GM18867 (cell line): Measurements from ENCODE around the gene CACUL1.
"Not testable (repeated sequence)": the region's sequence is repeated elsewhere in the genome, so short reads cannot be mapped to it uniquely, and the experiment has no call there.

Source experiments
- ATAC-seq: cut with Tn5 transposase; IDR thresholded peaks from one replicate; pipeline ENCODE4 v1.9.1; 2021; ENCODE audit warnings: mild to moderate bottlenecking, moderate library complexity; ENCODE audit not compliant: unreplicated experiment

Gene CACUL1

DNA sequence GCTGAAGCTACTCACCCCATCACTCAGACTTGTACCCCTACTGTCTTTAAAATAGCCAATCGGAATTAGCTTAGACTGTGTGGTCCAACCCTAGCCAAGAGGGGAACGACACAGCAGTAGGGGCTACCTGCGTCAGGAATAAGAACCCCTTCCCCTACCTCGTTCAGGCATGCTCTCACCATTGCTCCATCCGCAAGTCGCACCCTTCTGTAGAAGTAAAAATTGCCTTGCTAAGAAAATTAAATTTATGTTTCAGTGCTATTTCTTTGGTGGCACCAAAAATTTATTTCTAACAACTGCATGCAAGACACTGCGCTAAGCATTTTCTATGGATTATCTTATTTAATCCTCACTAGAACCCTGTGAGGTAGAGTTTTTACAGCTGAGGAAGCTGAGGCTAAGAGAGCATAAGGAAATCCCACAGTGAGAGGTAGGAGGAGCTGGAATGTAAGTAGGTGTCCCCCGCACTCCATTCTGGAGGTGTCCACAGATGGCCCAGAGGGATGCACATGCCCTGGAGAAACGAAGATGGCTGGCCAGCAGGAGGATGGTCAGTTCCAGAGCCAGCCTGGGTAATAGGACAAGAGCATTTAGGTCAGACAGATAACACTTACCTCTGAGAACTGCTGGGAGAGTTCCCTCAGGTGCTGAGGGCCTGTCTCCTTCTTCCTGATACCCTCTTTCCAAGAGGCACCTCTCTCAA is 15.3 kb upstream of the CACUL1 start:
- ATAC-seq, result no peak

GRCh38 chr10:118768041-118768919 is 13.5 kb upstream of the CACUL1 start:
- ATAC-seq, result no peak

GRCh38 chr10:118767297-118768040 is 12.7 kb upstream of the CACUL1 start:
- ATAC-seq, result no peak

GRCh38 chr10:118764195-118764594 is 9.4 kb upstream of the CACUL1 start:
- ATAC-seq, result no peak

- no peak for ATAC-seq
Measured at GRCh38 chr10:118763202-118763988, 8.6 kb upstream of the CACUL1 start.

GRCh38 chr10:118760265-118760664 is 5.5 kb upstream of the CACUL1 start:
- ATAC-seq, result no peak

GRCh38 chr10:118758449-118758848 is 3.7 kb upstream of the CACUL1 start:
- ATAC-seq, result no peak

- no peak for ATAC-seq
Measured at GRCh38 chr10:118754229-118754555, 578 bp downstream of the CACUL1 start.

DNA sequence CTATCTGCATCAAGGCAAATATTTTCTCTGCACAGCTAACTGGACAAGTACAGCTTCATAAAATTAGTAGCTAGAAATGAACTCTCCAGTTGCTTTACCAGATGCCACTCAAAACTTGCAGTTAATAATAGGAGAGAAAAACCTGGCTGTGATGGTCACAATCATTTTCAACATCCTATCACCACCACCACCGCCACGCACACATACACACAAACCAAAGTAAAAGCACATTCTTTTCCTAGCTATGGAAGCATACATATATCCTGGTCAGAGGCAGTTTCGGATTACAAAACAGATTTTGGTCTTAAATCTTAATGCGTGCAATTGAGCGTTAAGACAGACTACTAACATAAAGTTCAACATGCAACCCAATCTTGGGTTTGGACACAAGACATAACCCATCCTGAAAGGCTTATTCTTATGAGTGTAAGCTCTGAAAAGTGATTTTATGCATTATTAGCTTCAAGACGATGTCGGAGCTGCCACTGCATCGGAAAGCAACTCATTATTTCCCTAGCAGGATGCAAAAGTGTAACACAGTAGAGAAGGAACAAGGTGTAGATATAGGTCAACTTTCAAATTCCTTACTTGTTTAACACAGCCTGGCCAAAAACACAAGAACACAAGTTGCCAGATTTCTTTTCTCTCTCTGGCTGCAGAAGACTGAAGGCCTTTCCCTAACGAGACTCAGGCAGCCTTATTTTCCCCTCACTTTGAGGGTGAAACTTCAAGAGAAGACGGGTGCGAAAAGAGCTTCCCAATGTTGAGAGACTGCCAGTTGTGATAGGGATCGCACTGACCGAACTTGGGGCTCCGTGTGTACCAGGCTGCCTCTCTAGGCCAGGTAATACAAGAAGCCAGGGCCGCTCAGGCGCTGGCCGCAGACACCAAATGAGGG is 1.2 kb downstream of the CACUL1 start:
- ATAC-seq, result peak; percentile 21

DNA sequence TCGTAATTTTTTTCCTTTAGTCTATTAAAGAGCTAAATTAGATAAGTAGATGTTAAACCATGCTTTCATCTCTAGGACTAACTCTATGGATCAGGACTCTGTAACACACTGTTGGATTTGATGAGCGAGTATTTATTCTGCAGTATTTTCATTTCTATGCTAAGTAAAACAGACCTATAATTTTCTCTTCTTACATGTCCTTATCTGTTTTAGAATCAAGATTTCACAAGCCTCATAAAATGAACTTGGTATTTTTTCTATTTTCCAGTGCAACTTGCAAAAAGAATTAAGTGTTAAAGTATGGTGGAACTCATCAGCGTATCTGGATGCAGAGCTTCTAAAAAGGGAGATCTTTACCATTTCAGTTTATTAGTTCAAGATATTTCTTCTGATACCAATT is 2.4 kb downstream of the CACUL1 start:
- no peak for ATAC-seq

DNA sequence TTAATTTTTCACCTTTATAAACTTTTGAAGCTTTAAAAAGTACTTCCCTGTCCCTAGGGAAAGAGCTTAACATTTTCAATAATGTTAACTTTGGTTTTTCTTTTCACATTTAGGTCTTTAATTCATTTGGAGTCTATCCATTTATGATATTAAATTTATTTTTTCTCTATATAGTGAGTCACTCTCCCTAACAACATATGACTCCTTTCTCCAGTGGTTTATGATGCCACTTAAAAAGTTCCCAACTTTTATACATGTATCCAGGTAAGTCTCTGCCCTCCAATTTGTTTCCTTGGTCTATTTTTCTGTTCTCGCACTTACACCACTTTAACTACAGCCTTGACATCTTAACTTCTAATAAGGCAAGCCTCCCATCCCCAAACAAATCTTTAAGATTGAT is 3.5 kb downstream of the CACUL1 start:
- no peak for ATAC-seq

DNA sequence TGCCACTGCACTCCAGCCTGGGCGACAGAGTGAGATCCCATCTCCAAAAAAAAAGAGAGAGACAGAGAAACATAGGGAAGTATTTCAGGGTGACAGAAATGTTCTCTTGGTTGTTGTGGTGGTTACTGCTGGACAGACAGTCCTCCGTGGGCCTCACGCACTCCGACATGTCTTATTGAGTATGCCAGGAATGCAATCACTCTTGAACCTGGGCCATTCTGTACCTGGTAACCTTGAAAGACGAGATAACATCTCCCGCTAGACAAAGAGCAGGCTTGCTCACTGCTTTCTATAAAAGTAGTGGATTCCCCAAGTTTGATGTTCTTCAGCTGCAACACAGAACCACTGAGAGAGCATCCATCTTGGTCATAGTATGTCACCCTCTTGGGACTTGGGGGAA is 6.7 kb downstream of the CACUL1 start:
- no peak for ATAC-seq

DNA sequence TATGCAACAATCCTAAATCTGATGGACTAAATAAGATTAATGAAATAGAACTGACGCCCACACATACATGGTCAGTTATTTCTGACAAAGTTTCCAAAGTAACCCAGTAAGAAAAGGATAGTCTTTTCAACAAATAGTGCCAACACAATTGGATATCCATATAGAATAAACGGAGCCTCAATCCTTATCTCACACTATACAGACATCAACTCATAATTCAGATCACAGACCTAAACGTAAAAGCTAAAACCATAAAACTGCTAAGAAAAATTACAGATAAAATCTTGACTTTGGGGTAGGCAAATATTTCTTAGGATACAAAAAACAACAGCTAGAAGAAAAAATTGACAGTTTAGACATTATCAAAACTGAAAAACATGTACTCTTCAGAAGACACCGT is 8.5 kb downstream of the CACUL1 start:
- ATAC-seq, result no peak

- no peak for ATAC-seq
Measured at GRCh38 chr10:118745056-118745455, 9.7 kb downstream of the CACUL1 start.

DNA sequence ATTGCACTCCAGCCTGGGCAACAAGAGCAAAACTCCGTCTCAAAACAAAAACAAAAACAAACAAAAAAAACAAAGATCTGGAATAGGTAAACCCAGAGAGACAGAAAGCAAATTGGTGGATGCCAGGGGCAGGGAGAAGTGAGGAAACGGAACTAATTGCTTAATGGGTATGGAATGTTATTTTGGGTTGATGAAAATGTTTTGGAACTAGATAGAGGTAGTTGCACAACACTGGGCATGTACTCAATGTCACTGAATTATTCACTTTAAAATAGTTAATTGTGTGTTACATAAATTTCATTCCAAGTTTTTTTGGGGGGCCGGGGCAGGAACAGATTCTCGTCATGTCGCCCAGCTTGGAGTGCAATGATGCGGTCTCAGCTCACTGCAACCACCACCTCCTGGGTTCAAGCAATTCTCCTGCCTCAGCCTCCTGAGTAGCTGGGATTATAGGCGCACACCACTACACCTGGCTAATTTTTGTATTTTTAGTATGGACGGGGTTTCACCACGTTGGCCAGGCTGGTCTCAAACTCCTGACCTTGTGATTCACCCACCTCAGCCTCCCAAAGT is 10.3 kb downstream of the CACUL1 start:
- not testable (repeated sequence) for ATAC-seq

- ATAC-seq, result no peak
Measured at GRCh38 chr10:118742782-118743181, 12.0 kb downstream of the CACUL1 start.

DNA sequence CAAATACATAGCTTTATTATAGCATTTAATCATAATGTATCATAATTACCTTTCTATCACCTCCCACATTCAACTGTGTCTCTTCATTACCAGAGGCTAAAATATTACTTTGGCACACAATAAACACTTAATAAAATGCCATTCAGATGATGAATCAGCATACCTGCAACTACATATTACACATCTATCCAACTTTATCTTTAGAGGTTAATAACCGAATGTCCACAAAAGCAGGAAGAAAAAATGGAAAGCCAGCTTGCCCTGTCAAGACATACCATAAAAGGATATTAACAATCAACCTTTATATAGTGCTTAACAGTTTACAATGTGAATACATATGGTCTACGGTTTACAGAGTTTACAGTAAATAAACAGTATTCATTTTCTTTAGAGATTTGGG is 12.7 kb downstream of the CACUL1 start:
- ATAC-seq, result no peak

- no peak for ATAC-seq
Measured at GRCh38 chr10:118738406-118738805, 16.4 kb downstream of the CACUL1 start.

DNA sequence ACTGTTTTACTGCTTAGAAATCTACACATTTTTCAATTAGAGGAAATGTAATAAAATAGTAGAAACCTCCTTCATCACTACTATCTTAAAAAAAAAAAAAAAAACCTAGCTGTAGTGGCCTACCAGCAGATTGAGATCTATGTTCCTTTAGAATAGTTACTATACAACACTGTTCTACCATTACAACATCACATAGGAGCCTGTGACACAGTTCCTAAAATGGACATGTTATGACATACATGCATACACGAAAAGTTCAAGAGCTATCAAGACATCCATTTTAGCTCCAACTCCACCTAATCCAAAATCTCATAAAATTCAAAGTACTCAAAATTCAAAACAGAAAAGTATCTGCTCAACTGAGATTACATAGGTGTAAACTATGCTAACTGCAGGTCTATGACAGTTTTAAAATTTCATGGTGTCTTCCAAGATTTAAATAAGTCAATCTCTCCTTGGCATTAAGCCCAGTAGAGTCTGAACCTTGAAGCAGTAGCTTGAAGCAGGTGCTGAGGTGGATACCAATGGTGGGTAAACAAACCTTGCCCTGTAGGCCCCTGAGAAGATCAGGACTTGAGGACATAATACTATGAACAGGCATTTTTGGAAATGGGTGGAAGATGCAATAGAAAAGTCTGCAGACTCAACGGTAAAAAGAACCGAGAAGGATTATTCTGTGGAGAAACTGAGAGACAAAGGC is 17.0 kb downstream of the CACUL1 start:
- ATAC-seq, result no peak
